Tibial nerve (tissue), 3 donors: ENCODE data around the gene GSE1.

Experiments used
- POLR2A ChIP-seq, 2 donors: fragments of 450-650 bp; IDR thresholded peaks; one replicate each; pipeline ENCODE4 v1.6.1; 2017; ENCODE audit warnings: antibody characterized with exemption in 2 of 2, mild to moderate bottlenecking in 2 of 2, moderate library complexity in 2 of 2
- TF ChIP-seq, protein P1 (sequence below), 5 experiments: fragments of 200-600 bp in 3 of 5; fragments of 450-650 bp in 2 of 5; sonication (generic) in 3 of 5; IDR thresholded peaks; one replicate each; pipeline ENCODE4 v1.5.1; 2016 to 2019; ENCODE audit warnings: antibody characterized with exemption in 5 of 5, mild to moderate bottlenecking in 3 of 5, moderate library complexity in 2 of 5

DNA sequence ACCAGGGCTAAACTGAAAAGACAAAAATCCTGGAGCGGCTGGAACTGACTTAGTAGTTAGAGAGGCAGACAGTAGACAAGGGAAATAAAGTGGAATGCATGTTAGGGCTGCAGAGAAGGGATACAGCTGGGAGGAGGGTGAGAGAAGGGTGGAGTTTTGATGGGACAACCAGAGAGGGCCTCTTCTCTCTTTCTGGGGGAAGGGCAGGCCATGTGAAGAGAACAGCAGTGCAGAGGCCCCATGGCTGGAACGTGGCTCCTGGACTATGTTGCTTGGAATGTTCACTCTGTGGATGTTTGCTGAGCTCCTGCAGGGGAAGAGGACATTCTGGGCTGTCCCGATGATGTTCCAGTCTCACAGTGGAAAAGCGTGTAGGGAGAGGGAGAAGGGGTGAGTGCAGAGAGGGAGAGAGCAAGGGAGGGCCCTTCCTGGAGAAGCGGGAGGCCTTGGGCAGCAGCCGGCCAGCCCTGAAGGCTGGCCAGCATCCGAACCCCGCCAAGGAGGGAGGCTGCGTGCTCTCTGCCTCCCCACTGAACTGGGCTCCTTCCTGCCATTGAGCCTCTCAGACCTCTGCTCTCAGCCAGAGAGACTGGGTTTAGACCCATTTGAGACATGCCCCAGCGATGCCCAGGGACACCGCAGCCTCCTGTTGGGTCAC lies 33.1 kb upstream of the GSE1 start:
- TF ChIP-seq, protein P1, sequence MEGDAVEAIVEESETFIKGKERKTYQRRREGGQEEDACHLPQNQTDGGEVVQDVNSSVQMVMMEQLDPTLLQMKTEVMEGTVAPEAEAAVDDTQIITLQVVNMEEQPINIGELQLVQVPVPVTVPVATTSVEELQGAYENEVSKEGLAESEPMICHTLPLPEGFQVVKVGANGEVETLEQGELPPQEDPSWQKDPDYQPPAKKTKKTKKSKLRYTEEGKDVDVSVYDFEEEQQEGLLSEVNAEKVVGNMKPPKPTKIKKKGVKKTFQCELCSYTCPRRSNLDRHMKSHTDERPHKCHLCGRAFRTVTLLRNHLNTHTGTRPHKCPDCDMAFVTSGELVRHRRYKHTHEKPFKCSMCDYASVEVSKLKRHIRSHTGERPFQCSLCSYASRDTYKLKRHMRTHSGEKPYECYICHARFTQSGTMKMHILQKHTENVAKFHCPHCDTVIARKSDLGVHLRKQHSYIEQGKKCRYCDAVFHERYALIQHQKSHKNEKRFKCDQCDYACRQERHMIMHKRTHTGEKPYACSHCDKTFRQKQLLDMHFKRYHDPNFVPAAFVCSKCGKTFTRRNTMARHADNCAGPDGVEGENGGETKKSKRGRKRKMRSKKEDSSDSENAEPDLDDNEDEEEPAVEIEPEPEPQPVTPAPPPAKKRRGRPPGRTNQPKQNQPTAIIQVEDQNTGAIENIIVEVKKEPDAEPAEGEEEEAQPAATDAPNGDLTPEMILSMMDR (IDR thresholded peaks at IDR 0.05) = no peak
- no peak for TF ChIP-seq POLR2A (IDR thresholded peaks at IDR 0.05)
